Stimulated activated CD8-positive, alpha-beta memory T cell treated with anti-CD3 and anti-CD28 coated beads, Interleukin-4, amount 100 ng/mL, for 4 hours (primary cell): ENCODE results near the gene PAX5.

Experiments
- DNase-seq, 2 donors: peaks; one replicate each; pipeline ENCODE4 v3.0.0-alpha.2; 2020; ENCODE audit warnings: low read depth in 2 of 2, low spot score in 1 of 2

The PAX5 gene

DNA sequence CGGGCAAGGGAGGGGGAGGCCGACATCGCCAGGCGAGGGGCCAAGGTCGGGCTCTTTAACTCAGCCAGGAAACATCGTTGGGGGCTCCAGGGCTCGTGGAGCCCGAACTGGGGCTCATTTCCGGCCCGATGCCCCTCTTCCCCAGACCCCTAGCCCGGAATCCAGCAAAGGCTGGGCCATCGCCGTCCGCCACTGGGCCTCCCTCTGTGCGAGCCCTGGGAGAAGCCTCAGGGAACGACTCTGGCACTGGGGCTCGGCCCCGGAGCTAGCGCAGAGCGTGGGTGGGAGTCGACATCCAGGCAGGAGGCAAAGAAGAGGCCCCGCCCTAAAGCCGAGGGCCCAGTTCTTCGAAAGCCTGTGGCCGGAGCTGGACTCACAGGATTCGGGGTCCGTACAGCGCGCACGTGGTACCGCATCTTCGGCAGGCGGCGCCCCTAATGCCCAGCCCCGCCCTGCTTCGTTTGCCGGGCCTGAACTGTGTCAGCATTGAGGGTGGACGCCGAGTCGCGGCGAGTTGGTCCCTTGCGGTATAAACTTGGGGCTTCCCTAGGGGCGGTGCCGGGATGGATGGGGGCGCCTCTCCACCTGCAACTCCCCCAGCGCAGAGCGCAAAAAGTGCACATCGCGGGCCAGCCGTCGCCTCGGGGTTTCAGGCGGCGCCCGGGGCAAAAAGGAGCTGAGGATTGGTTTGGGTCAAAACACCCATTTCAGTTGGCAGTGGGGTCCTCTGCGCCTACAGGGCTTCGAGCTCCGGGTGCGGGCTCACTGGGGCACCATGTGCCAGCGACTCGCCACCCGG lies 3.6 kb upstream of the PAX5 start:
- DNase-seq, result no peak

DNA sequence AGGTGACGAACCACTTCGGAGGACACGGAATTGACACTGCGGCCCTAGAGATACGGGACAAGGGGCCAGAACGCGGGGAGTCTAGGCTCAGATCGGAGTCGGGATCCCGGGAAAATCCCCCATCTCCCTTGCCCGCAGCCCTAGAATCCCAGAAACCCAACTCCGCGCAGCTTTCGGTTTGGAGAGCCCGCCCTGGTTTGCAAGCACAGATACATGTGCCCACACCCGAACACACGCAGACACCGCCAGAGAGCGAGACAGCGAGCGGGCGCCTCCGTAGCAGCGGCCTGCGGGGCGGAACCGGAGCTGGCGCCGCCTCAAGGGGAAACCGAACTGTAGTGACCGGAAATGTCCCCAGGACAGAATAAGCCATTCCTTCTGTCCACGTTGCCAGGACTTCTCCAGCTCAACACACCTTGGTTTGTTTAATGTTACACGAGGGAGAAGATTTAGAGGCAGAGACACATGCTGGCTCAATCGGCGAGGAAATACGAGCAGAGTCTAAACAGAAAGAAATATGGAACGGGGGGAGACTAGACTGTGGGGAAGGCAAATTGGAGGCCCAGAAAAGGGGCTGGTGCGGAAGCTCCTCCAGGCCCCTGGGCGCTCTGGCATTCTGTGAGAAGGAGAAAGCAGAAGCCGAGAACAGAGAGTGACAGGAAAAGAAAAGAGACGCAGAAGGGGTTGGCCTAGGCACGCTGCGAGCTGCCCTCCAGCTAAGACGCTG lies 2.9 kb upstream of the PAX5 start:
- DNase-seq, result peak in 1 of 2 donors; percentile 26

DNA sequence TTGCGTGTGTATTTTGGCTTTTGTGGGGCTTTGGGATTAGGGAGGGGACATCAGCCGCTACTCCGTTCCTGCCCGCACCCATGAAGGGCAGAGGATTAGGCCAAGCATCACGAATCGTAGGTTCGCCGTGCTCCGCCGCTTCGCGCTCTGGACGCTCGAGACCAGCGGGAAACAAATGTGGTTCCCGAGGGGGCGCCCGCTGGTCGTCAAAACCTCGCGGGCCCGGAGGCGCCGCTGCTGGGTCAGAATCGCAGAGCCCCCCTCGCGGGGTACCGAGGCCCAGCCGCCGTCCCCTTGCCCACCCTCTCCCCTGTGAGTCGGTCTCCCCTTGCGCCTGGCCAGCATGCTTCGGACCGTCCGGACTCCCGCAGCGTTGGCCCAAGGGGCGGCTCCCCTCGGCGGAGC lies 2.3 kb upstream of the PAX5 start:
- no peak for DNase-seq

DNA sequence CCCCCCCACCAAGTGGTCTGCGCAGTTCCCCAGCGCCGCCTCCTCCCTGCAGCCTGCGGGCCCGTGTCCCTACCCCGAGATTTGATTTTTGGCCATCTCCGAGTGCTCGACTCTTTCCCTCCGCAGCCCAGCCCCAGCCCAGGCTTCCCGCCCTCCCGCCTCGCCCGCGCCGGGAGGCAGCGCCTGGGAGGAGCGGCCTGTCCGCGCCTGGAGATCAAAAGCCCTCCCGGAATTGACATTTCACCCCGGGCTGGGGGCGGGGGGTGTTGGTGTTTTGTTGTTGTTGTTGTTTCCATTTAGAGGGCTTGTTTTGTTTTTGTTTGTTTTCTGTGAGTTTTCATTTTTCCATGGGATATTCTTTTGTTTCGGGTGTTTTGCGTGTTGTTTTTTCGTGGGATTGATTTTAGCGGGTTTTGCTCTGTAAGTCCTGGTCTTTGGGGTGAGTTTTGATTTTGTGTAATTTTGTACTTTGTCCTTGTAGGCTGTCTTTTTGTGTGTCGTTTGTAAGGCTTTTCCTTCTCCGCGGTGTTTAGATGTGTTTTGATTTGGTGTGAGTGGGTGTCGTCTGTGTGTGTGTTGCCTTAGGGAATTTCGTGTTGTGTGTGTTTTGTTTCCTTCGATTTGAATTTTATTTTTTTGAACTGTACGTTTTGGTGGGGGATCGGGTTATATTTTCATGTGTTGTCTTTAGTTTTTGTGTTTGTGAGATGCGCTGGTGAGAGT lies 1.7 kb upstream of the PAX5 start:
- no peak for DNase-seq

DNA sequence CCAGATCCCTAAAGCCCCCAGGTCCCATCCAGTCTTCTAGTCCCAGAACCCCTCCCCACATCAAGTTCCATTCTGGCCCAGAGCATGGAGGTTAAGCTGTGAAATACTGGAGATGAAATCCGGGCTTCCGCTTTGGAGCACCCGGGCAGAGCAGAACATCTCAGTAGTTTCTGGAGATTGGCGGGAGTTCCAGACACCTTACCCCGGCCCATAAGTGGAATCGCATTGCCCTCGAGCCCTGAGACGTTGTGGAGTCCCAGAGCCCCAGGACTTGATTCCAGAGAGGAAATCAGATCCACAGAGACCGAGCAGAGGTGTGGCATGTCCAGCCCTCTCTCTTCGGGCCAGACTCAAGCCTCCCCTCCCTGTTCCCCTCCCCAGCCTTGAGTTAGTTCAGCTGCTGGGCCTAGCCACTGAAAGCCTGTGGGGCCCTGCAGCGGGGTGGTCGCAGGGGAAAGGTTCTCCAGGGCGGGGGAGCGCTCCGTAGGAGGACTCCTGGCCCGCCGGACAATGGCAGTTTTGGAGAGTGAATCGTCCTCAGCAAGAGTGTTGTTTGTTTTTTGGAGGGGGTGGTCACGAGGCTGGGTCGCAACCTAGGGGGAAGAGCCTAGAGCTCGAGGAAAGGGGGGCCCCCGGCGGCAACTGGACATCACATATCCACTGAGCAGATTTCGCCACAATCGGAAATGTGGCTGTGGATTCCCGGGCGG lies 1.0 kb upstream of the PAX5 start:
- DNase-seq, result no peak

DNA sequence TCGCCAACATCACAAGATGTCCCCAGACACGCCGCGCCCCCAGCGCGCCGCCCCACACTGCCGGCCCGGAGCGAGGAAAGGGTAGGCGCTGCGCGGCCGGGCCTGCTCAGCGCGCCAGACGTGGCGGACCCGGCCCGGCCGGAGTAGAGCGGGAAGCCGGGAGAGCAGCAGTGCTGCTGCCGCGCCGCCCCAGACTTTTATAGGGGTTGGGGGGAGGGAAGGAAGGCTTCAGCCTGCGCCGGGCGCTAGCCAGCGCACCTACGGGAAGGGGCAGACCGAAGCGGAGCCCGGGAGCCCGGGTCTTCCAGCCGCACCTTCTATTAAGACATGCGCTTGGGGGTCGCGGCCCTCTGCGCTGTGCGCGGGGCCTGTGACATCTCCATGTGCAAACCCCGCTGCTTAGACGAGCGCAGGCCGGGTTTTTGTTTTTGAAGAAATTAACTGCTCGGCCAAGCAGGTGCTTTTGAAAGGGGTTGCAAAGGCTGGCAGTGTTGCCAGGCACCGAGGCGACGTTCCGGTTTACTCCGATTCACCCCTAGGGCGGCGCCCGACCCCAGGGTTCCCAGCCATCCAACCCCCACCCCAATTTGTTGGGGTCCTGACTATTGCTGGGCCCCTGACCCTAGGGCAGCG lies 353 bp upstream of the PAX5 start:
- no peak for DNase-seq

DNA sequence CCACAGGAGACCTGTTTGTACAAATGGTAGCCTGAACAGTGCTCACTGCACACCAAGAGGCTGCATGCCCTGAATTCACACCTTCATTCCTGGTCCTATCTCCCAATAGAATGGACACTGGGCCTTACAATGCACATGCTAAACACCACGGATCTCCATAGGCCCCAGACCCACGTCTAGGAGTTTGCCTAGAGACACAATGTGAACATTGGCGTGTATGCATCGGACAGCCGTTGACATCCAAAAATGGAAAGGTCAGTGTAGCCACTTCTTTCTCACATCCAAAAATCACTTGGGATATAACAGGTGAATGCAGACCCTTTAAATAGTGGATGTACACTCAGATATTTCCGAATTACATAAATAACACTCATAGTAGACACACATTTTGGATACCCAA lies 927 bp downstream of the PAX5 start:
- DNase-seq, result no peak

DNA sequence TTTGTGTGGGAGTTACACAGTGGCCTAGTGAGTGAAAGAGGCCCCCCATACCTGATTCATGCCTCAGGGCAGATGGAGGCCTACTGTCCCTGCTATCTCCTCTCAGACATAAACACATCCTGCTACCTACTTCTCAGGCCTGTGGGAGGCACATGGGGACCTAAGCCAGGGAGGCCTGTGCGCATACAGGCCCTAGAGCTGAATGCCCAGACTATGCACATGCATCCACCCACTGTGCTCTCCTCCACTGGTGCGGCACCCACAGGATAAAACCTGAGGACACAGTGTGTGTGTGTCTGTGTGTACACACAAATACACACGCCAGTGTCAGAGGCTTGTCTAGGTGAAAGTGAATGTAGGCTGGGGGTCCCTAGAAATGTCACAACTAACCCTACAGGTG lies 1.4 kb downstream of the PAX5 start:
- no peak for DNase-seq

DNA sequence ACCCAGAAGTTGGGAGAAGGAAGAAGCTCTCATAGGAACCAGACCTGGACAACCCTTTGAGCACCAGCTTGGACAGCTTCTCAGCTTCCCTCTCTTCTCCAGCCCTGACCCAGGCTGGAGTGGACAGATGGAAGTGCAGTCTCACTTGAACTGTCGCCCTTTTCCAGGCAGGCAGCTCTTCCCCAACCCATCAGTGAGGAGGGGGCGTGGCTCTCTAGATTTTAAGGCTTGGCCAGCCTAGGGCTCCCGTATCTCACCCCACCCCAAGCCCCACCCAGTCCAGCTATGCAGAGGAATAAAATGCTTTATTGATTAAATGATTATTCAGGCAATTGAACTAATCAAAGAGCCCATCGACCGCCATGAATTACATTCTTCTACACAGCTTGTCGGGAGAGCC lies 2.2 kb downstream of the PAX5 start:
- no peak for DNase-seq

DNA sequence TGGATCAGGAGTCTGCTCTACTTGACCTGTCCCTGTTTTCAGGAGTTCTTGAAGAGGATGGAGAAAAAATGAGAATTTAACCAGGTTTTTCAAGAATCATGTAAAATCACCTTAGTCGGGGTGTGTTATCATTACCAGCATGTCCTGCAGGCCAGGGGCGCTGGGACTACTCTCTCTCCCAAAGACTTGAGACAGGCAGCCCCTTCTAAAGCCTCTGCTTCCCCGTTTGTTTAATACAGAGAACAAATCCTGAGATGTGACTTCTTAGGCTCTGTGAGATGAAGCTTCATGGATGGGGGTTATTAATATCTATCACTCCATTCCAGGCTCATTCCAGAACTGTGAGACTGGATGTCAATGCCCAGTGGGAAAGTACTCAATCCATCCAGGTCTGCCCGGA lies 3.0 kb downstream of the PAX5 start:
- DNase-seq, result no peak

DNA sequence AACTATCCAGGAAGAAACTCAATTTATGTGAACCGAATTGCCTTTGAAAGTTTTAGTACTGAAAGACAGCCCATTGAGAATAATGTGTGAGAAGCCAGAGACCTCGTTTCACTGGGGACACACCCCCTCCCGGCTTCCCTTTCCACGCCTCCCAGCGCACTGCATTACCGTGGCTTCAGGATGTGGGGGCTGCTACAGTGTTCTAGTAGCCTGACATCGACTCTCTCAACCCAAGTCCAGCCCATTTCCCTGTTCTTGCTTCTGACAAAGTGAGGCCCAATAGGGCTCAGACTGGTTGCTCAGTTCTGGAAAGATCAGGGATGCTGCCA lies 3.5 kb downstream of the PAX5 start:
- DNase-seq, result no peak

DNA sequence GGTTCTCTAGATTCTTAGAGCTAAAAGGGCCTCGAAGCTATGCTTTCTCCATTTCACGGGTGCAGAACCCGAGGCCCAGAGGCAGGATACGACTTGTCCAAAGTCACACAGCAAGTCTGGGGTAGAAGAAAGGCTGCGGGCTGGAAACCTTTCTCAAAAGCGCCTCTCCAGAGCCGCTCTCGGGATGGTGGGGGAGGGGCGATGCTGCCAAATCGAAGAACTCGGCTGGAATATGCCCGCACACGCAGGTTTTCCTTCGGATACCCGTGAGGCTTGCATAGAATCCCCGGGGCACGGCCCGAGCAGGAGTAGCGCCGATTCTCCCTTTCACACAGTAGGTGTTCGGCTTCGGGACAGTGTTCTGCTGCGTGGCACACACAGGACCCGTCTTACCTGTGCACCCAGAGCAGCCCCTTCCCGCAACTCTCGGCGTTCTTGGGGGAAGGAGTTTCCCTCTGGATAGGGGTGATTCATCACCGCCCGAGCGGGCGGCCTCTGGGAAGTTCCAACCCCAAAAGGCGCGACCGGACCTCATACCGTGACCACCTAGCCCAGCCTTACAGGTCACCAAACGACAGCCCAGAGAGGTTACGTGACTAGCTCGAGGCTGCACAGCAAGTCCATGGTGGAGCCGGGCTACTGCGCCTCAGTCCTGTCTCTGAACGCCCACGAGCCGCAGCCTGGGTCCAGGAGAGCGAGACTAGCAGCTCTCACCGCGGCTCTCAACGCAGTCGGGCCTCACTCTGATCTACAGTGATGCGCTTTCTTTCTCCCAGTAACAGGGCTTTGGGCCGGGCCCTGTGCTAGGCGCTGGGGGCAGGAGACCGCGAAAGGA lies 4.1 kb downstream of the PAX5 start:
- DNase-seq, result no peak

DNA sequence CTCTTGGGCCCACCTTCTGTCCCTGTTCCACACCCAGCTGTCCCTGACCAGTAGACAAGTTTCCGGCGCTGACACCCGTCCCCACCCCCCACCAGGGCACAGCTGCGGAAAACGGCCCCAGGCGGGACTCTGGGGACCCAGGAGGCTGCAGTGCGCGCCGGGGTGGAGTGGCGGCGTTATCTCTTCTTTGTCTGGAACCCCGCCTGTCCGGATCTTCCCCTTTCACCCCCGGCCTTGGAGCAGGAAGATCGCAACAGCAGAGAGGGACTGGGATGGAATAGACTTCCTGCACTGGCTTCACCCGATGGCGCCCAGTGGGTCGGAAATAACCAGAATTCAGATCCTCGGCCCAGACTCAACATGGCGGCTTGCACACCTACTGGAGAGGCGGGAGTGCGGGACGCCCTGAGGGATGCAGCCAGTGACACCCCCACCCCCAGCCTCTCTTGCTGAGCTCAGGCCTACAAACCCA lies 4.7 kb downstream of the PAX5 start:
- no peak for DNase-seq

DNA sequence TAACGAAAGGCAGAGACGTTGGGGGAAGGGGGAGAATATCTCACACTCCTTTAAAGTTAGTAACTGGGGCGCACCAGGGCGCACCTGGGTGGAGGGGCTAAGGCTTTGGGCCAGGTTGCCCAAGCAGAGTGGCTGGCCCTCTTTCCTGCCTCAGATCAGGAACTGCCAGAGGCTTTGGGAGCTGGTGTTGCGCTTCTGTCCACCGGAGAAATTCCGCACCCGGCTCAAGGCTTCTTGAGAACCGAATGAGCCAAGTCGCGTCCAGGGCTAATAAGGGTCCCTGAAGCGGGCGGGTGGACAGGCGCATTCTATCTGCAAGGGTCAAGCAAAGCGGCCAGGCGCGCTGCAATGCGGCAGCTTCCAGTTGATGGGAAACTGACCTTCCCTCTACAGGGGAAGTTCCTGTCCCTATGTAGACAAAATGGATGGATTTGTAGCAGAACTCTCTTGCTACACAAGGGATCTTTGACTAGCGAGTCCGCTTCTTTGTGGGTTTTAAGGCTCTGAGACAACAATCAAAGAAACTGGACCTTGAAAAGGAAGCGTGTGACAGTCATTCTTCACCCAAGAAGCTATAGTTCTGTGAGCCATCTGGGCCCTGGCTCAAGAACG lies 5.5 kb downstream of the PAX5 start:
- DNase-seq, result no peak

DNA sequence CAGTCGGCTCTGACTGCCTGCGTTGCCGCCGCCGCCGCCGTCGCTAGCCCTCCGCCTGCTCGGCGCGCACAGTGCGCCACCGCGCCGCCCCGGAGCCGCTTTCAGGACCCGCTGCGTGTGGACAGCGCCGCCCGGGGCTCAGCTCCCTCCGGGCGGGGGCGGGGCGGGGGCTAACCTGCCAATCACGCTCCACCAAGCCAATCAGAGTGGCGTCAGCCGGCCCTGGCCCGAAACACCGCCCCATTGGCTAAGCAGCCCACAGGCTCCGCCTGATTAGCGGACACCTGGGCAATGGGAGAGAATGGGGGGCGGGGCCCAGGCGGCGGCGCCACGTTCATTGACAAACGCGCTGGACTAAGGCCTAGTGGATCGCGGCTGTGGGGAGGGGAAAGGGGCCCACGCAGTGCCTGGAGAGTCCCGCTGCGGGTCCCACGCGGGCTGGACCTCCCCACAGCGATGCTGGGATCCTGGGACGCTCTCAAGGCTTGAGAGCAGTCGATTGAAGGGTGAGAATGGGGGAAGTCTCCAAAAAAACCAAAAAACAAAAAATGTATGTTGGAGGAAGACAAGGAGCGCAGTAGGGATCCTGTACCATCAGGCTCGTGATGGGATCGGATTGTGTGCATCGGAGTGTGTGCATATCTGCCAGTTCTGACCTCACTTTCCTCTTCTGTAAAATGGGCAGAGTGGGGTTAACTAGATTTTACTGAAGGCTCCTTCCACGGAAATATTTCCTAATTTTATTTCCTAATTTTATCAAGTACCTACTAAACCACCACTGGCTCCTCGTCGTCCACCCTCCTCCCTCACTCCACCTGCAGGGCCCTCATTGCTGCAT lies 6.3 kb downstream of the PAX5 start:
- peak; percentile 46 to 65 for DNase-seq

DNA sequence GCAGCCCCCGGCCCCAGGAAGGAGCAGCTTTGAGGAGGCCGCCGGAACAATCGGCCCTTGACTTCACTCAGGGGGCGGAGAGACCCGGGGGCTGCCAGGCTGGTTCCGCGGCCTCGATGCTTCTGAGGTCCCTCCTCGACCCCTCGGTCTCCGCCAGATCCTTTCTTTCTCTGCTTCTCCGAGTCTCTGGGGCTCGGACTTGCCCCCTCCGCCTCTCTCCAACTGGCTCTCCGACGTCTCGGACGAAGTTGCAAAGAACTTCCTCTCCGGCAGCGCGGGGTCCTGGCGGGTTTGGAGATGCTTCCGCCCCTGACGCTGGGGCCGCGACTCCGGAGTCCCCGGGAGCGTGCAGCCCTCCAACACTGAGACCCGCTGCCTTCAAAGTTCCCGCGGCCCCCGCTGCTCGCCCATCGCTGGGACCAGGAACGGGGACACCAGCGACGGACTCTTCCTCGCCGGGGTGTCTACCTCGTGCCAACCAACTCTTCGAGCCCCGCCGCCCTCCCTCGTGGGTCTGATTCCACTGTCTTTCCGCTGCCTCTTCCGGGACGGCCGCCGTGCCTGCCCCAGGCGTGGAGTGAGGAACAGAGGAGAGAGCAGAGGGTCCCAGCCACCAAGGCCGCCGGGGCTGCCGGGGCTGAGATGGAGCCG lies 7.0 kb downstream of the PAX5 start:
- DNase-seq, result no peak

DNA sequence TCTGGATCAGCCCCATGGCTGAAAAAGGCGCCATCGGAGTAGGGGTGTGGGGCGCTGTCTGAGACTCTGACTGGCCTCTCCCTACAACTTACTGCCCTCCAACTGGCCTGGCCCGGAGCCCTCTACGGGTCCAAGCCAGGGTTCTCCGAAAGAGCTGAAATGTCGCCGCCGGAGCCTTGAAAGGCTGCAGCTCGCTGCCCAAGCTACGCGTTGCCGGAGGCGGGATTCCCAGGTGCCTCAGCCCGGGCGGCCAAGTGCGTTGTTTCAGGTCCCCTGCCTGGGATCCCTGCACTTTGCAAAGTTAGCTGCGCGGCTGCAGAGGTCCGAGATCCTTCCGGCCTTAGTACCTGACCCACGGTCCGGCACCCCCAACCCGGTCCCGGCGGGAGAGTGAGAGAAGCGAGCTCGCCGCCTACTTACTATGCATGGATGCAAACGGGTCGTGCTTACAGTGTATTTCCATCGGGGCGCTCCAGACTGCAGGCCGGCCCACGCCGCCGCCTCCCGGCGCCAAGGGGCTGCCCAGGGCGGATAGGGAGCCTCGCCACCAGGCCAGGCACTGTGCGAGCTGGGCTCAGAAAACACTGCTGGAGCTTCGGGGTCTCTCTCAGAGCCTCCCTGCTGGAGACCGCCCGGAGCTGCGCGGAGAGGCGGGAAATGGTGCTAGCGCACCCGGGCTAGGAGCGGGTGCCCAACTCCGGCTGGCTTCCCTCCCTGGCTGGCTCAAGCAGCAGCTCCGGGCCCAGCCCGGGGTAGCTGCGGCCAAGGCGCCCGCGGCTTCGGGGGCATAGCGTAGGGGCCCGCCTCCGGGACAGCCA lies 7.7 kb downstream of the PAX5 start:
- no peak for DNase-seq

DNA sequence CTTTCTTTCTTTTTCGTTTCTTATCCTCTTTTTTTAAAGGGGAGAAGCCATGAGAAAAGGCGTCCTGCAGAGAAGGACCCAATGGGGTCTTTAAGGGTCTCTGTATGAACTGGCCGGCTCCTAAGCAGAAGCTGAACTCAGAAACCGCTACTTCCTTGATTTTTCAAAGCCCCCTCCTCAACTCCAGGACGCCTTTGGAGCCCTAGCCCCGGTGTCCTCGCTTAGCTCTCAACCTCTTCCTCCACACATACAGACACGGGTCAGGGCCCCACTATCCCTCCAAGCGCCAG lies 8.3 kb downstream of the PAX5 start:
- DNase-seq, result no peak
